Left forelimb (tissue), 1 donor: ENCODE results near the gene ADARB2.

Experiments
- DNase-seq: peaks from one replicate; pipeline ENCODE4 v3.0.0-alpha.2; 2018; ENCODE audit warnings: low spot score

The ADARB2 gene

DNA sequence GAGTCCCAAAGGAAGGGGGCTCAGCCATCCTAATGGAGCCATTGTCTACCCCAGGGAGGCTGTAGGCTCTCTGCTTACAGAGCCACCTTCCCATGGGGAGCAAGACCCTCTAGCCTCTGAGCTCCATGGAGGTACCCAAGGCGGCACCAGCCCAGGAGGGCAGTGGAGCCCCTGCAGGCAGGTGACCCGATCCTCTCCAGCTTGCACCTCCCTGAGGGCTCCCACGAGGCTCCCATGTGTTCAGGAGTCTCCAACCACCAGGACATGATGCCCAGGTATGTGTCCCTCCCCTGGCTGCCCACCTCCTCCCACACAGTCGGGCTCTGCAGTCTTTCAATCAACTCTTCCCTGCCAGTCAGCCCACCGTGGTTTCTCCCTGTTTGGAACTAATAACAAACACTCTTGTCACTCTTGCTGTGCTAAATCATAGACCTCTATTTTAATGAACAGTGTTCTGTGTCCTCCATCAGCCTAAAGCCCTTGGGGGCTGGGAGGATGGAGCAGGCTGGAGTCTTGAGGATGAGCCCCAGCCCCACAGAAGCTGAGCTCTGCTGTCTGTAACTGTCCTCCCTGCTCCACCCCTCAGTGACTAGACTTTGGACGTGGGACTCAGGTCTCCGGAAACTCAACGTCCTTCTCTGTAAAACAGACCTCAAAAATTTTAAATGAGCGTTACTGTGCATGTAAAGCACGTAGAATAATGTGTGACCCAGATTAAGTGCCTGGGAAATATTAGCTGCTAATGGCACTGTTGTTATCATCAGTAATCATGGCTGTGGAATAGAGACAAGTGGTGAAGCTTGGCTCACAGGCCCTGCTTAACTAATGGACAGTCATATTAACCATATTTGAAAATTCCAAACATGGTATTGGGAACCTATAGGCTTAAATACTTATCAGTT lies 382.3 kb downstream of the ADARB2 start:
- peak; percentile 59 for DNase-seq

DNA sequence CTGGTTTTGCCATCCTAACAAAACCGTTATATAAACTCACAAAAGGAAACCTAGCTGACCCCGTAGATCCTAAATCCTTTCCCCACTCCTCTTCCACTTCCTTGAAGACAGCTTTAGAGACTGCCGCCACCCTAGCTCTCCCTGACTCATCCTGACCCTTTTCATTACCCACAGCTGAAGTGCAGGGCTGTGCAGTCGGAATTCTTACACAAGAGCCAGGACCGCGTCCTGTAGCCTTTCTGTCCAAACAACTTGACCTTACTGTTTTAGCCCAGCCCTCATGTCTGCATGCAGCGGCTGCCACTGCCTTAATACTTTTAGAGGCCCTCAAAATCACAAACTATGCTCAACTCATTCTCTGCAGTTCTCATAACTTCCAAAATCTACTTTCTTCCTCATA lies 385.0 kb downstream of the ADARB2 start:
- DNase-seq, result peak; percentile 3

DNA sequence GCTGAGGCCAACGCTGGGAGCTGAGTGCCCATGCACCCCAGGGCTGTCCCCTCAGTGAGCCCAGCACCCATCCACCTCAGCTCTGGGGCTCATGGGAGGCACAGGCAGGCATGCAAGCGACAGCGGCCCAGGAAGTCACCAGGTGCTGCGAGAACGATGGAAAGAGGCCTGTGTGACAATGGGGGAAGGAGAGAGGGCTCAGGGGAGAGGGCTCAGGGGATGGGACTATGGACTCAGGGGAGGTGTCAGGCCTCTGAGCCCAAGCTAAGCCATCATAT lies 388.6 kb downstream of the ADARB2 start:
- peak; percentile 15 for DNase-seq

DNA sequence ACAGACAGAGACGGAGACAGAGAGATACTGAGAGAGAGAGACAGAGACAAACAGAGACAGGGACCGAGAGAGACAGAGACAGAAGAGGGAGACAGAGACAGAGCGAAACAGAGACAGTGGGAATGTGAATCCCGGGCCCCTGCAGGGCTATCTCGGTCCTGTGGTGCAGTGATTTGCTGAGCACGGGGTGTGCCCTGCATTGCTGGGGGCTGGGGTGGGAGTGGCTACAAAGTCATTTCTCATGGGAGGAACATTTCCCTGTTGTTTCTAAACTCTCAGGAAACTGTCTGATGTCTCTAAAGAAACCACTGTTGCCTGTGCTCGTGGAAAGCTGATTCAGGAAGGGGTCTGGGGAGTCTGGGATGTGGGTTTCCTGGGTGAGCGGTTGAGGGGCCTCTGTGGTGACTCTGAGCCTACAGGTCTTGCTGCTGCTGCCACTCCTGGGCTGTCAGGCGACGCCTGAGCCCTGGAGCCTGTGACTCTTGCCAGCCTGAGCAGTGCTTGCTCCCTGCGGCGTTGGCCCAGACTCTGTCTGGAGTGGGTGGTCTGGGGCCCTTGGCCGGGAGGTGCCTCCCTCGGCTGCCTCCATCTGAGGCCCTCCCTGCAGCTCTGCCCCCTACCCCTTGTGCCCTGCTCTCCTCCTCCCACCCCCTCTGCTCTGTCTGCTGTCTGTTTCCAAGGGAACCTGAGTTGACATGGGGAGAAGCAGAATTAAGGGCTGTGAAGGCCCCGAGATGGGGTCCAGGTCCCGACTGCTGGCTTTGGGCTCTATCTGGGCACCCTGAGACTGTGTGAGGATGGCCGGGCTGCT lies 389.2 kb downstream of the ADARB2 start:
- DNase-seq, result peak; percentile 44

DNA sequence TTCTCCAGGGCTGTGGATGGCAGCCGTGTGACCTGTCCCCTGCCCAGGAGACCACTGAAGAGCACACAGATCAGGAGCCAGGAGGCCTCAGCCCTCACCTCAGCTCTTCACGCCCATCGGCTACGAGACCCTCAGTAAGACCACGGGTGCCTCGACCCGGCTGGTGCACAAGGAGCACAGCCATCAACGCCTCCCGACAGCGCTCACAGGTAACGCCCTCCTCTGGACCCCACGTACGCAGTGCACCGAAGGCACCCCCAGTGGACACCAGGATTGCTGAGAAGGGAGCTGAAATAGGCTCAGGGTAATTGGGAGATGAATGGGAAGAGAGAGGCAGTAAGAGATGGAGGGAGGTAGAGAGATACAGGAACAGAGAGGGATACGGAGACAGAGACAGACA lies 389.8 kb downstream of the ADARB2 start:
- peak; percentile 58 for DNase-seq

DNA sequence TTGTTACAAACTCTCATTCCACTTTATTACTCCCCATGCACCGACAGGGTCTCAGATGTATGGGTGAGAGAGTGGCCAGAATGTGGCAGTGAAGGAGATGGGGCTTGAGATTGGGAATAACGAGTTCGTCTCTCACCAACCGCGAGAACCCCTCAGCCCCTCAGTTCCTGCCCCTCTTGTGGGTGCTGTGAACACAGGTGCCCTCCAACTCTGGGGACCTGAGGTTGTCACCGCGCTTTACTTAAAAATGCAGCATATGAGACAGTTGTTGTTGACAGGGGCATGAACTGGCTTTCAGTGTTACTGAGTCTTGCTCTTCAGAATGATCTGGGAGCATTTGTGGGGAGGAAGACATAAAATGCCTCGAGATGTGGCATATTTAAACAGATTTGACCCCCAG lies 391.1 kb downstream of the ADARB2 start:
- DNase-seq, result no peak

DNA sequence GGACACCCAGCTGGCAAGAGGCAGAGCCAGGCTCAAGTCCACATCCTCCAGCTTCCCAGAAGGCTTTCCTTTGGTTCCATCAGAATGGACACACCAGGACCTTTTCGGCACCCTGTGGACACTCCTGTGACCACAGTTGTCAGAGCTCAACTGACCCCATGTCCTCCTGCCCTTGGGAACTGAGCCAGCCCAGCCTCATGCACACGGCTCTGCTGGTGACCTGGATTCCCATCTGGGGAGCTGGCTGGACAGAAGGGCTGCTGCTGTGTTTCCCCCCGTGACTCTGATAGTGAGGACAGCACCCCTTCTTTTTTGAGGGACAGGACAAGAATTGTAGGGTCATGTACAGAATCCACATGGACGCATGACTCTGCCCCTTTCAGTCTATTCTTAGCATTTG lies 392.0 kb downstream of the ADARB2 start:
- peak; percentile 34 for DNase-seq

DNA sequence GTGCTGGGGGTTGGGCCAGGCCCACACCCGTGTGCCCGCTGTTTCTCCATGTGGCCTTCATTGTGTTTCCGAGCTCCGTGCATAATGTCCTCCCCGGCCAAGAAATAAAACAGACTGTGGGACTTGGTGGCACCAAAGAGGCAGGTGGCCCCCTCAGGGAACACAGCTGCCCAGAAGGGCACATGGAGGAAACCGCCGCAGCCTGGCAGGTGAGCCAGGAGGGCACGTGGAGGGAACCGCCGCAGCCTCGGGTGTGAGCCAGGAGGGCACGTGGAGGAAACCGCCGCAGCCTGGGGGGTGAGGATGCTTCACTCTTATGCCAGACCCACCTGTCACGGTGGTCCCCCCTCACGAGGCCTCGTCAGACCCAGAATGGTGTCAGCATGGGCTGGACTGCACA lies 392.5 kb downstream of the ADARB2 start:
- DNase-seq, result peak; percentile 38

DNA sequence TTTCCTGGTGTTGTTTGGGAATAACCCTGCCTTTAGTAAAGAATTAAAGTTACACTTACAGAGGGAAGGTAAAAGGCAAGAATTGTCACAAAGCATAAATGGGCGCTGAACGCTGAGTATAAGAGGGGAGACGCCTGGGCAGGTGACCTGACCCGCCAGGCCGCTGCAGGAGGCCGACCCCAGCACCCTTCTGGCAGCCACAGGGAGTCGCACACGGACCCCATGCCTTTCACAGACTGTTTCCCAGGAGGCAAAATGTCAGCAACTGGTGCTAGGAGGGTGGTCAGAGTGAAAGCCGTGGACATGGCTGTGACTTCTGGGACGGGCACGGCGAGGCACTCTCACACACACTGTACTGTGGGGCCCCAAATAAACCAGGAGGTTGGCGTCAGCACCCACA lies 392.9 kb downstream of the ADARB2 start:
- DNase-seq, result peak; percentile 25

DNA sequence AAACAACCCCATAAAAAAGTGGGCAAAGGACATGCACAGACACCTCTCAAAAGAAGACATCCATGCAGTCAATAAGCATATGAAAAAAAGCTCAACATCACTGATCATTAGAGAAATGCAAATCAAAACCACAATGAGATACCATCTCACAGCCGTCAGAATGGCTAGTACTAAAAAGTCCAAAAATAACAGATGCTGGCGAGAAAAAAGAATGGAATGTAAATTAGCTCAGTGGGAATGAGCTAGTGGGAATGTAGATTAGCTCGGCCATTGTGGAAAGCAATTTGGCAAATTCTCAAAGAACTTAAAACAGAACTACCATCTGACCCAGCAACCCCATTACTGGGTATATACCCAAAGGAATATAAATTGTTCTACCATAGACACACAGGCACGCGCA lies 394.1 kb downstream of the ADARB2 start:
- no peak for DNase-seq

DNA sequence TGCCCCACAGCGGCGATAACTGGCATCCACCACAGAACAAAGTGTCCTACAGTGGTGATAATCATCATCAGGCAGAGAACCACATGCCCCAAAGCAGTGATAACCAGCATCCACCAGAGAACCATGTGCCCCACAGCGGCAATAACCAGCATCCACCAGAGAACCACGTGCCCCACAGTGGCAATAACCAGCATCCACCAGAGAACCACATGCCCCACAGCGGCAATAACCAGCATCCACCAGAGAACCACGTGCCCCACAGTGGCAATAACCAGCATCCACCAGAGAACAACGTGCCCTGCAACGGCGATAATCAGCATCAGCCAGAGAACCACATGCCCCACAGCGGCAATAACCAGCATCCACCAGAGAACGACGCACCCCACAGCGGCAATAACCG lies 396.3 kb downstream of the ADARB2 start:
- DNase-seq, result peak; percentile 5

DNA sequence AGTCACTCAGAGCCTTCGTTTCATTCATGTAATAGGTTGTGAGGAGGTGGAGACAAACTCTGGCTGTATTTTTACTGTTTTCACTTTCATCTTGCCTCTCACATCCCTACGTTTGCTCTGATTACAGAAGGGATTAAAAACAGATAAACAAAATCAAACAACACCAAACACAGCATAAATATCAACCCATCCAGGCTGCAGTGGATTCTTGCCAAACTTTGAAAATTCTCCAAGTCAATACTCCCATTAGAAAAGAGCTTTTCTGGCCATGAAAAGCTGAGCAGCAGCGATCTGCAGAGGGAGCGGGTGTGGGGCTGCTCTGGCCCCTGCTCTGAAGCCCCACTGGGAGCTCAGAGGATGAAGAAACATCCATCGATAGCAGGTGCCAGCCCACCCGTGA lies 397.9 kb downstream of the ADARB2 start:
- DNase-seq, result no peak

DNA sequence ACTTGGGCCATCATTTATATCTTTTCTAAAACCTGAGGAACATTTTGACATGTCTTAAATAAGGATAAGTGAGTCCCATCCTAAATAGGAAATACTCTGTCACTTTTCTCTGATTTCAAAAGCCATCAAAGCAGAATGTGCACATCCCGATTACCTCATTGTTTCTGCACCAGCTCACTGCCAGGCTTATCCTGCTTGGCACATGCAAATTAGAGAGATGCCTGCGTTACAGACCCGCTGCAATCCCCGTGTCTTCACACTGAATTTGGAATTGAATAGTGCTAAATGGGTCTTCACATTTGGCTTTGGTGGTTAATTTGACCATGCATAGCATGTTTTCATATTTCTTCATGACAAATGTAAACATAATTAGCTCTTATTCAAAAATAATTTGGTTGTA lies 401.7 kb downstream of the ADARB2 start:
- DNase-seq, result peak; percentile 18

DNA sequence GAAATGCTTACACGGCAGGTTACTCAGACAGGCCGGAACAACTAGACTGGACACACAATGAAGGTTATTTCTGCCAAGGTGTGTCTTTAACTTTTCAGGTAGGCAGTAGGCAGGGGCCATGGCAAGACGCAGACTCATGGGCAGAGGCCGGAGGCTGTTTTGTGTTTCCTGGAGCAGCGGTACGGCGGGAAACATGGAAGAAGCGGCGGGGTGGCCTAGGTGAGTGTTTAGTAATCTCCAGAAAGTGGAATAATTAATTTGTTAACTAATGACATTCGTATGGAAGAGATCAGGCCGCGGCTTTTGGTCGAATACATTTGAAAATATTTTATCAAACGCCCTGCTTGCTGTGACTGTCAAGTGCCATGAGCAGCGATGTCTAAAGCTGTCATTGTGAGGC lies 403.3 kb downstream of the ADARB2 start:
- DNase-seq, result peak; percentile 18

DNA sequence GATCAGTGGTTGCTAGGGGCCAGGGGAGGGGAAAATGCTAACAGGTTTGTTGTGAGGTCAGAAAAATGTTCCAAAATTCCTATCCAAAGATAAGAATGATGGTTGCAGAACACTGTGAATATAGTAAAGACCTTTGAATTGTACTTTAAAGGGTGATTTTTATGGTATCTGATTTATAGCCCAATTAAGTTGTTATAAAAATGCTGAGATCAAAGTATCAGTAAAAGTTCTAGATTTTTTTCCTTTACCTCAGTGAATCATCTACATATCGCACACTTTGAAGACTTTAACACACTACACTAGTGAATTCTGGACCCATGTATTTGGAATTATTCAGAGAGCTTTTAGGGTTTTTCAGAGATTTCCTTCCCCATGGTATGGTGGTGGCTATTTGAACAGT lies 405.8 kb downstream of the ADARB2 start:
- no peak for DNase-seq

DNA sequence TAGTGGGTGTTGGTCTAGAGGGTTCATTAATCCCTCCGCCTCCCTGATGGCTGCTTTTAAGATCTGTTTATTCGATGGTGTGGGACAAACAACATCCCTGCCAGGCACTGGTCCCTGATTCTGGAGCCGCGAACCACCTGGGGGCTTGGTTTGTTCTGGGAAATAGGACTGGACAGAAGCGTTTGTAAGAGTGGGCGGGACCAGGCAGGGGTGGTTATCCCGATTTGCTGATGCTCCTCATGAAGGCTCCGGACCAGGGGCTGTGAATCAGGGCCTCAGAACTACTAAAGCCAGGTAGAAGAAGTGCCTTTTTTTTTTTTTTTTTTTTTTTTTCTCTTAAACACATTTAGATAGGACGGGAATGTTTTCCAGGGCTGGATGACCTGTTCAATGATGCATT lies 407.7 kb downstream of the ADARB2 start:
- DNase-seq, result peak; percentile 23

DNA sequence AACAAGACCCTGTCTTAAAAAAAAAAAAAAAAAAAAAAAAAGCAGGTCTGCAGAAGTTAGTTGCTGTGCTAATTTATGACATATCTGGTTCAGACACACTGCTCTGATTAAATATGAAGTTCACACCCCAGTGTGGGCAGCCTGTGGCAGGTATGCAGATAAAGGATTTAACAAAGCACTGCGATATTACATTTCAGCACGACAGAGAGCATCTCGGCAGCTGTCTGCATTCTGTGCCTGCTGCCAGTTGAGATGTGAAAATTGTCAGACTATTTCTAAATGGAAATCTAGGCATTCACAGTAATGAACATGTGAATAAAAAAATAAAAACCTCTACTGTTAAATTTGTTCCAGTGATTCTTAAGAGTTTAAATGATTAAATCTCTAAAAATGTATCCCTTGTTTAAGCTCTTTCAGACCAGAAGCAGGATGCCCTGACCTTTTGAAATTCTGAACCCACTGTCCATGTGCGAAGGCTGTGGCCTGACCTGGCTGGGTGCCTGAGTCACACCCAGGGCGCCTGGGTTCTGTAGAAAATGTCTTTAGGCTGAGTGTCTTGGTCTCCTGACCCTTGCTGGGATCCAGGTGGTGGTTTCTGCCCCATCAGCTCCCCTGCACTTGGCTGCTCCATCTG lies 408.2 kb downstream of the ADARB2 start:
- peak; percentile 33 for DNase-seq

DNA sequence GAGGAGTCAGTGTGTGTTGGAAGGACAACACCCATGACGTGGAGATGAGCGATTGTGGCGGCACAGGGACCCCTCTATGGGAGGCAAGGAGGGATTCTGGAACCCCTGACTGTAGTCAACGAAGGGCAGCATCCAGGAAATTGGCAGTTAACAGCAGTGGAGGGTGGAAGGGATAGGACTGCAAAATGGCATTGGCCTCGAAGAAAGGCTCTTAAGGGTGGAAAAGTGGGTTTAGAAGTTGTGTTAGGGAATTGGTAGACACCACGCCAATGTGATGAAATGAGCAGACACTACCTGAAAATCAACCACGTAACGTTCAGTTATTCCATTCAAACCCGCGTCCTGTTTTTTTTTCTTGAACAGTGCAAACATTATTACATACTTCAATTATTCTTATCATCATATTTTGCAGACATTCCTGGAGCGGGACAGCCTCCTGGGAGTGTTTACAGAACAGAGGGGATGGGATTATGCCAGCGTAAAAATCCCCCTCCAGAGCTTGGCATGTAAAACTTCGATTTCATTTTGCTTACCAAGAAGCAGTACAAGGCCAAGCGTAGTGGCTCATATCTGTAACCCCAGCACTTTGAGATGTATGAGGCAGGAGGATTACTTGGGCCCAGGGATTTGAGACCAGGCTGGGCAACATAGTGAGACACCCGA lies 409.0 kb downstream of the ADARB2 start:
- DNase-seq, result peak; percentile 23

DNA sequence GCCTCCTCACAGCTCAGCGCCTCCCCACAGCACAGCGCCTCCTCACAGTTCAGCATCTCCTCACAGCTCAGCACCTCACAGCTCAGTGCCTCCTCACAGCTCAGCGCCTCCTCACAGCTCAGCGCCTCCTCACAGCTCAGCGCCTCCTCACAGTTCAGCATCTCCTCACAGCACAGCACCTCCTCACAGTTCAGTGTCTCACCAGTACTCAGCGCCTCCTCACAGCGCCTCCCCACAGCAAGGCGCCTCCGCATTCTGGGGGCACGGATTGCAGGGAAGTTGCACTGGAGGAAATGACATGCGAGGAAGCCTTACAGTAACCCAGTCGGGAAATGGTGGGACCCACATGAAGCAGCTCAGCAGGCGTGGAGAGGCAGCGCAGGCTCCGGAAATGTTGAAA lies 409.6 kb downstream of the ADARB2 start:
- no peak for DNase-seq

DNA sequence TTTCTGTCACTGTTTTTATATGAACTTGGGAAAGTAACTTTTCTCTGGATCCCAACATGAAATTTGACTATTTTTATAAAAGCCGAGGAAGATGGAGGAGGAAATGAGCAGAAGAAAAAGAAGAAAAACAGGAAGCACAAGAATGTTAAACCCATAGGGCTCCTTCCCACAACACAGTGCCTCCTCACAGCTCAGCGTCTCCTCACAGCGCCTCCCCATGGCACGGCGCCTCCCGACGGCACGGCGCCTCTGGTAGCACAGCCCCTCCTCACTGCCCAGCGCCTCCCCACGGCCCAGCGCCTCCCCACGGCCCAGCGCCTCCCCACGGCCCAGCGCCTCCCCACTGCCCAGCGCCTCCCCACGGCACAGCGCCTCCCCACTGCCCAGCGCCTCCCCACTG lies 410.8 kb downstream of the ADARB2 start:
- peak; percentile 25 for DNase-seq

DNA sequence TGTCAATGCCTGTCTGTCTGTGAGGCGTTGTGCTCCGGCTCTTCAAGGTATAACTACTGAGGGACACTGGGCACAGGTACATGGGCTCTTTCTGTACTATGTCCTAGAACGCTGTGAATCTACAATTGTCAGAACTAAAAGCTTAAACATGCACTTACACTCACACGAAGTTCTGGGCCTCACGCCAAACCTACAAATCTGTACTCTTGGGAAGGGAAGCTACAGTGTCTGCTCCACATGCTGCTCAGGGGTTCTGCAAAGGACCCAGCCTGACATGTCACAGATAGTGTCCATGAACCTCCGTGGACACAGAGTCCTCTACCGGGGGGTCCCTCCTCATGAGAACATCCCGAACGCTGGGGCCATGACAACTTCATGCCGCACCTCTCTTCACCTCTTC lies 412.4 kb downstream of the ADARB2 start:
- DNase-seq, result peak; percentile 59

DNA sequence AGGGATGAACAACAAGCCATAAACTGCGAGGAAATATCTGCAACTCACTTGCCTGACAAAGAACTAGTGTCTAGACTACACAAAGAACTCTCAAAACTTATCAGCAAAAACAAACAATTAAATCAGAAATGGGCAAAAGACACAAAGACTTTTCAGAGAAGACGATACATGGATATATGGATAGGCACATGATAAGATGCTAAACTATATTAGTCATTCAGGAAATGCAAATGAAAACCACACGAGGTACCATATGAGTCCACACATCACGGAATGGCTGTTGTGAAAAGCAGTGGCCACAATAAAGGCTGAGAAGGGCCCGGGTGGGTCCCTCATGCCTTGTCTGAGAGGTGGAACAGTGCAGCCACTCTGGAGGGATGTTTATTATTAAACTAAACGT lies 413.4 kb downstream of the ADARB2 start:
- peak; percentile 17 for DNase-seq
